K562 (cell line): Measurements from ENCODE around the gene ST6GALNAC3. TPM values are rescaled to one million over a fixed set of nuclear protein-coding genes. Genes with fewer than 3 reads are reported as not detected.

Experiments used
- ATAC-seq: fragments of 200-7000 bp; cut with Tn5 transposase; 3 replicates; pipeline ENCODE4 v1.9.1; 2020; ENCODE audit warnings: moderate library complexity
- BruUV-seq: library from RNA; stranded (reverse); fragments of 400-500 nt; replicated peaks from 2 replicates; lab custom pipeline; 2021; lab: Mats Ljungman, UMichigan
- CTCF ChIA-PET: fragments of 300-600 bp; formaldehyde crosslinking; extraction: SDS; loops from one replicate; lab custom pipeline; 2021; ENCODE audit warnings: low intra/inter-chr PET ratio; lab: Yijun Ruan, JAX
- POLR2A ChIA-PET: fragments of 300-600, 350-650 bp; sonication (Branson Sonifier 250); formaldehyde crosslinking; extraction: SDS; loops from one replicate; lab custom pipeline; 2021; ENCODE audit warnings: antibody characterized with exemption, inconsistent platforms; lab: Yijun Ruan, JAX
- DNase-seq, 4 experiments: peaks; one replicate each; pipeline versions ENCODE4 v3.0.0 to v3.0.0-alpha.2; 2011 to 2018; ENCODE audit warnings: low spot score in 3 of 4, mixed read lengths in 3 of 4; ENCODE audit errors: extremely low read depth in 1 of 4
- FAIRE-seq: peaks from 2 replicates; lab custom pipeline; 2011; peaks lifted over from hg19 to GRCh38; lab: Jason Lieb, UNC
- H2AFZ ChIP-seq: 2 replicates; pipeline ENCODE4 v1.6.0; 2011; ENCODE audit warnings: low read depth, low read length, control low read depth, inconsistent platforms
- H3K27ac ChIP-seq: fragments of 200-600 bp; 3 replicates; pipeline ENCODE4 v1.8.0; 2011; ENCODE audit warnings: low read depth, mild to moderate bottlenecking, control low read depth, inconsistent platforms, low read length, moderate library complexity, mixed read lengths; ENCODE audit errors: extremely low read depth
- H3K27me3 ChIP-seq, 2 experiments: fragments of 300-600 bp in 1 of 2; 2 replicates in 1 of 2; 3 replicates in 1 of 2; pipeline versions ENCODE4 v1.6.0 to v1.8.0; 2011; ENCODE audit warnings: inconsistent platforms in 2 of 2, low read length in 2 of 2, mild to moderate bottlenecking in 1 of 2, mixed read lengths in 1 of 2, moderate library complexity in 1 of 2; ENCODE audit not compliant: control insufficient read depth in 2 of 2, insufficient read depth in 2 of 2
- H3K36me3 ChIP-seq: fragments of 300-600 bp; 3 replicates; pipeline ENCODE4 v1.8.0; 2011; ENCODE audit warnings: mild to moderate bottlenecking, low read length, inconsistent platforms; ENCODE audit not compliant: control insufficient read depth, insufficient read depth
- H3K4me1 ChIP-seq, 2 experiments: fragments of 200-600 bp in 1 of 2; replicated peaks in 1 of 2; 2 replicates in 1 of 2; 3 replicates in 1 of 2; pipeline versions ENCODE4 v1.5.1 to v1.8.0; 2011; ENCODE audit warnings: inconsistent platforms in 2 of 2, low read length in 2 of 2, mild to moderate bottlenecking in 1 of 2, mixed read lengths in 1 of 2, moderate library complexity in 1 of 2; ENCODE audit not compliant: control insufficient read depth in 2 of 2, insufficient read depth in 2 of 2
- H3K4me2 ChIP-seq: 2 replicates; pipeline ENCODE4 v1.6.1; 2011; ENCODE audit warnings: low read length, control low read depth, inconsistent platforms, mixed read lengths; ENCODE audit not compliant: insufficient read depth
- H3K4me3 ChIP-seq: fragments of 200-600 bp; sonication (generic), shearing (Covaris generic); 2 replicates; pipeline ENCODE4 v1.5.1; 2016; ENCODE audit warnings: control low read depth, inconsistent platforms
- H3K79me2 ChIP-seq: fragments of 200-600 bp; 3 replicates; pipeline ENCODE4 v1.8.0; 2011; ENCODE audit warnings: low read length, inconsistent platforms; ENCODE audit not compliant: control insufficient read depth, insufficient read depth
- H3K9ac ChIP-seq, 2 experiments: 2 replicates each; pipeline versions ENCODE4 v1.6.0 to v1.6.1; 2011; ENCODE audit warnings: low read depth in 2 of 2, low read length in 2 of 2, control low read depth in 1 of 2, inconsistent platforms in 1 of 2, mild to moderate bottlenecking in 1 of 2, mixed read lengths in 1 of 2; ENCODE audit not compliant: insufficient read depth in 1 of 2
- H3K9me1 ChIP-seq: one replicate; pipeline ENCODE4 v1.6.0; 2011; ENCODE audit warnings: inconsistent platforms, mild to moderate bottlenecking, low read length, moderate library complexity; ENCODE audit not compliant: control insufficient read depth, insufficient read depth
- H3K9me3 ChIP-seq: replicated peaks from 2 replicates; pipeline ENCODE4 v1.5.1; 2011; ENCODE audit warnings: low read depth, low read length, inconsistent platforms; ENCODE audit not compliant: control insufficient read depth, insufficient read depth
- H4K20me1 ChIP-seq: replicated peaks from 2 replicates; pipeline ENCODE4 v1.6.1; 2011; ENCODE audit warnings: low read length, inconsistent platforms, mixed read lengths; ENCODE audit not compliant: control insufficient read depth, insufficient read depth
- ARID1B ChIP-seq: fragments of 450-650 bp; IDR thresholded peaks from 2 replicates; pipeline ENCODE4 v1.6.1; 2016; ENCODE audit warnings: antibody characterized with exemption, mild to moderate bottlenecking, inconsistent platforms
- BRF2 ChIP-seq: IDR thresholded peaks from 3 replicates; pipeline ENCODE4 v1.6.1; 2011; ENCODE audit warnings: borderline replicate concordance, mild to moderate bottlenecking; ENCODE audit not compliant: insufficient read length, insufficient read depth
- ETS2 ChIP-seq: IDR thresholded peaks from 2 replicates; pipeline ENCODE4 v1.6.1; 2016; ENCODE audit warnings: borderline replicate concordance, missing genetic modification characterization, mild to moderate bottlenecking, moderate library complexity, missing compliant biosample characterization; ENCODE audit not compliant: poor library complexity, severe bottlenecking
- PHF21A ChIP-seq: fragments of 450-650 bp; IDR thresholded peaks from 2 replicates; pipeline ENCODE4 v1.6.1; 2017; ENCODE audit warnings: low read depth, borderline replicate concordance
- RNF219 ChIP-seq: fragments of 250-450 bp; sonication (Bioruptor Pico); IDR thresholded peaks from 2 replicates; pipeline ENCODE4 v1.5.0; 2022; ENCODE audit warnings: mild to moderate bottlenecking
- TBP ChIP-seq: optimal IDR thresholded peaks from 2 replicates; pipeline ENCODE3; 2011; ENCODE audit warnings: low read depth, low read length, improper control_type of control experiment
- WGBS: fragments of 100-300 bp; shearing (Covaris generic); methylation state at CpG from one replicate; pipeline ENCODE4 v1.1.6; 2016; ENCODE audit warnings: low coverage, mixed read lengths; ENCODE audit not compliant: insufficient coverage; ENCODE audit errors: missing lambda C conversion rate; 5-methylcytosine and 5-hydroxymethylcytosine counted together
- in situ Hi-C: fragments of 300-500 bp; cut with MboI; formaldehyde crosslinking; loops from 4 replicates; pipeline ENCODE4 v1.15.0; 2018; ENCODE audit warnings: inconsistent platforms, mixed read lengths
- intact Hi-C: fragments of 100-400 bp; cut with micrococcal nuclease; formaldehyde crosslinking; loops from 2 replicates; pipeline ENCODE4 v1.14.2; 2022
- polyA plus RNA-seq, 8 experiments: library from polyadenylated mRNA; depleted of rRNA in 4 of 8; stranded (reverse) in 5 of 8; unstranded in 3 of 8; fragments of >200 nt; fragmentation: Nextera tagmentation in 2 of 8; fragmentation: Illumina TruSeq in 1 of 8; extraction: Ambion mirVana in 2 of 8; extraction: Trizol in 1 of 8; gene quantifications; 2 replicates each; pipeline versions ENCODE4 v1.2.1 to v1.2.3, GENCODE V29; 2011 to 2014; ENCODE audit warnings: inconsistent platforms in 1 of 8, missing spikeins in 1 of 8
- total RNA-seq, 7 experiments: library from RNA; depleted of rRNA in 6 of 7; stranded (reverse); fragments of >200 nt in 6 of 7; fragmentation: Illumina TruSeq in 2 of 7; extraction: Trizol in 2 of 7; gene quantifications; 2 replicates each; pipeline versions ENCODE4 v1.2.1 to v1.2.3, GENCODE V29; 2011 to 2021; ENCODE audit warnings: low replicate concordance in 1 of 7
- TF ChIP-seq, protein P1 (sequence below), 2 experiments: IDR thresholded peaks; 2 replicates each; pipeline ENCODE4 v1.6.1; 2011; ENCODE audit warnings: borderline replicate concordance in 1 of 2, control low read depth in 1 of 2, low read depth in 1 of 2, low read length in 1 of 2, mild to moderate bottlenecking in 1 of 2, mixed read lengths in 1 of 2, moderate library complexity in 1 of 2; ENCODE audit not compliant: insufficient read depth in 1 of 2, insufficient read length in 1 of 2, poor library complexity in 1 of 2, severe bottlenecking in 1 of 2; ENCODE audit errors: extremely low read depth in 1 of 2

ST6GALNAC3 gene
- total and polyA plus RNA-seq, 9 of the 15 experiments (the other 6 are each of a cell fraction or from before 2014, with no cell fraction given): 0.04 to 0.29 (median 0.18) TPM; not detected in 6

DNA sequence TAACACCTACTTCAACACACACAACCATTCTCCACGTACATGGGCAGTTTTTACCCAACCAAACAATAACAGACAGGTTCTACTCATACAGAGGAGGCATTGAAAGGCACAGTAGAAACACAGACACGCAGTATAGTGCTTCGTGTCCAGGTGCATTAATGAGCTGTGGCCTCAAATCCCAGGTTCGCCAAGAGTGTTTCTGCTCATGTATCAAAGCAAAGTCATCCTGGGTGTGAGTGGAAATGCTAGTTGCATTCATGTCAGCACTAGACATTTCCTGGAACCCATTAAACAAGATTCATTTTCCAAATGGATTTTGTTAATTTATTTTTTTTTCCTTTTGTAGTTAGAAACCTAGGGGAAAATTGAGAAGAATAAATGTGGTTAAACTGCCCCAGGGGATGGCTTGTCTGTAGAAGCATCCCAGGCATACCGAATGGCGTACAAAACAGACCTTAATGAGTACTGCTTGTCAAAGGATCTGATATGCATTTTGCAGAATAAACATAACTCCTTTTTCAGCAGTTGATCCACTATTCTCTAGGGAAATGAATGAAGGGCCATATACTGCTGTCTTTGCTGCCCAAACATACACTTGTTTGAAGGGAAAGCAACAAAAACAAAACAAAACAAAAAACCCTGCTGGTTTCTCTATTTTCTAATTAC lies 494.2 kb downstream of the ST6GALNAC3 start:
- no peaks in the 10 kb centered on the region; the same call in 1 of the 2 replicates for H3K9me3 ChIP-seq
- ChIA-PET CTCF (no interaction called here), POLR2A (no interaction called here)
- BruUV-seq: no TSS peak
- no peak overlapping the region for H2AFZ ChIP-seq
- no peak overlapping the region for H3K27ac ChIP-seq
- no peaks in the 10 kb centered on the region for H3K36me3 ChIP-seq
- 2% methylated on average over 6 of the region's 6 CpGs for WGBS
- ATAC-seq (no peak), FAIRE-seq (no peak), DNase-seq (no peak)
- in situ Hi-C loops: no loop called here
- H3K4me2 ChIP-seq: no peak overlapping the region
- no peaks in the 10 kb centered on the region for H3K4me1 ChIP-seq
- no peaks in the 10 kb centered on the region for H3K27me3 ChIP-seq
- H3K4me3 ChIP-seq: no peak overlapping the region
- no peaks in the 10 kb centered on the region for H3K79me2 ChIP-seq
- TF ChIP-seq BRF2: no peak
- no peaks in the 10 kb centered on the region for H4K20me1 ChIP-seq
- no peak overlapping the region for H3K9ac ChIP-seq
- H3K9me1 ChIP-seq: no peaks in the 10 kb centered on the region
- intact Hi-C loops: no loop called here

GRCh38 chr1:76571248-76571647 lies 496.7 kb downstream of the ST6GALNAC3 start:
- CTCF ChIA-PET: no interaction called here
- intact Hi-C loops (no loop called here), in situ Hi-C loops (no loop called here)
- H3K9ac ChIP-seq: no peak overlapping the region
- H2AFZ ChIP-seq: no peak overlapping the region
- H3K27me3 ChIP-seq: no peaks in the 10 kb centered on the region
- H3K9me1 ChIP-seq: no peaks in the 10 kb centered on the region
- no peak for ATAC-seq
- 0% methylated on average over 2 of the region's 2 CpGs for WGBS
- no peak for DNase-seq
- no peaks in the 10 kb centered on the region for H3K9me3 ChIP-seq
- no peaks in the 10 kb centered on the region for H3K36me3 ChIP-seq
- FAIRE-seq: no peak
- POLR2A ChIA-PET: interaction anchor here (0.6 kb wide), 1 partner anchor 315 kb away, joined by 3 read pairs; no protein-coding TSS in a partner anchor
- no peaks in the 10 kb centered on the region for H4K20me1 ChIP-seq
- no peaks in the 10 kb centered on the region for H3K4me1 ChIP-seq
- no TSS peak for BruUV-seq
- H3K4me2 ChIP-seq: no peak overlapping the region
- no peaks in the 10 kb centered on the region for H3K79me2 ChIP-seq
- no peak overlapping the region for H3K27ac ChIP-seq
- TF ChIP-seq TBP (no peak), PHF21A (no peak), ETS2 (no peak), ARID1B (no peak), RNF219 (CRISPR knock-in tag) (no peak)
- TF ChIP-seq, protein P1, sequence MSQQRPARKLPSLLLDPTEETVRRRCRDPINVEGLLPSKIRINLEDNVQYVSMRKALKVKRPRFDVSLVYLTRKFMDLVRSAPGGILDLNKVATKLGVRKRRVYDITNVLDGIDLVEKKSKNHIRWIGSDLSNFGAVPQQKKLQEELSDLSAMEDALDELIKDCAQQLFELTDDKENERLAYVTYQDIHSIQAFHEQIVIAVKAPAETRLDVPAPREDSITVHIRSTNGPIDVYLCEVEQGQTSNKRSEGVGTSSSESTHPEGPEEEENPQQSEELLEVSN (IDR thresholded peaks at IDR 0.05; ENCODE audit: borderline replicate concordance in 1 of 2, extremely low read depth in 1 of 2, insufficient read depth in 1 of 2, insufficient read length in 1 of 2, low read depth in 1 of 2, low read length in 1 of 2, poor library complexity in 1 of 2, severe bottlenecking in 1 of 2): no peak
- H3K4me3 ChIP-seq: no peak overlapping the region
